Neutrophil (primary cell): ENCODE results near the gene PRKG1.

Experiments used
- H3K27ac ChIP-seq: fragments of 200-600 bp; sonication (generic); 2 replicates; pipeline ENCODE4 v1.5.1; 2016; ENCODE audit warnings: mild to moderate bottlenecking, moderate library complexity
- H3K27me3 ChIP-seq: fragments of 200-600 bp; sonication (generic); 2 replicates; pipeline ENCODE4 v1.6.0; 2016; ENCODE audit warnings: mild to moderate bottlenecking
- H3K36me3 ChIP-seq: fragments of 200-600 bp; sonication (generic); 2 replicates; pipeline ENCODE4 v1.5.1; 2017
- H3K4me1 ChIP-seq, 2 experiments: fragments of 200-600 bp in 1 of 2; sonication (generic) in 1 of 2; 1 replicate in 1 of 2; 2 replicates in 1 of 2; pipeline versions ENCODE4 v1.5.1 to v1.6.1; 2013 to 2016; ENCODE audit warnings: low read depth in 1 of 2, low read length in 1 of 2, mild to moderate bottlenecking in 1 of 2, moderate library complexity in 1 of 2; ENCODE audit not compliant: control insufficient read depth in 1 of 2, insufficient read depth in 1 of 2
- H3K4me3 ChIP-seq, 2 experiments: fragments of 200-600 bp in 1 of 2; sonication (generic) in 1 of 2; 1 replicate in 1 of 2; 2 replicates in 1 of 2; pipeline ENCODE4 v1.5.1; 2013 to 2016; ENCODE audit warnings: low read depth in 1 of 2, low read length in 1 of 2, mild to moderate bottlenecking in 1 of 2, moderate library complexity in 1 of 2
- H3K9me3 ChIP-seq: fragments of 200-600 bp; sonication (generic); 2 replicates; pipeline ENCODE4 v1.5.1; 2016
- CTCF ChIP-seq: fragments of 200-600 bp; sonication (generic); IDR thresholded peaks from 2 replicates; pipeline ENCODE4 v1.5.1; 2016; ENCODE audit warnings: antibody characterized with exemption

The PRKG1 gene

GRCh38 chr10:51228714-51229100 is 154.4 kb downstream of the PRKG1 start:
- Histone ChIP-seq H3K4me3 (no peak overlapping the region), H3K4me1 (no peaks in the 10 kb centered on the region), H3K27me3 (no peaks in the 10 kb centered on the region), H3K27ac (no peak overlapping the region), H3K36me3 (no peaks in the 10 kb centered on the region), H3K9me3 (no peaks in the 10 kb centered on the region)
- no peak for TF ChIP-seq CTCF

GRCh38 chr10:51230887-51231585 is 156.7 kb downstream of the PRKG1 start:
- TF ChIP-seq CTCF: no peak

GRCh38 chr10:51231754-51232153 is 157.5 kb downstream of the PRKG1 start:
- Histone ChIP-seq H3K4me1 (no peaks in the 10 kb centered on the region), H3K27me3 (no peaks in the 10 kb centered on the region), H3K9me3 (no peaks in the 10 kb centered on the region), H3K36me3 (no peaks in the 10 kb centered on the region), H3K27ac (no peak overlapping the region), H3K4me3 (no peak overlapping the region)
- TF ChIP-seq CTCF: no peak

More at GRCh38 chr10:51230887-51231585, 156.7 kb downstream of the PRKG1 start:
- Histone ChIP-seq H3K9me3 (no peaks in the 10 kb centered on the region), H3K27me3 (no peaks in the 10 kb centered on the region), H3K4me1 (no peaks in the 10 kb centered on the region), H3K4me3 (no peak overlapping the region), H3K36me3 (no peaks in the 10 kb centered on the region), H3K27ac (no peak overlapping the region)

- H3K27me3 ChIP-seq: no peaks in the 10 kb centered on the region
- no peaks in the 10 kb centered on the region for H3K4me1 ChIP-seq
- no peak overlapping the region for H3K27ac ChIP-seq
- TF ChIP-seq CTCF: no peak
- H3K9me3 ChIP-seq: no peaks in the 10 kb centered on the region
- no peaks in the 10 kb centered on the region for H3K36me3 ChIP-seq
- H3K4me3 ChIP-seq: no peak overlapping the region
Measured at GRCh38 chr10:51233337-51234100, 159.2 kb downstream of the PRKG1 start.

GRCh38 chr10:51235865-51236264 is 161.6 kb downstream of the PRKG1 start:
- H3K4me1 ChIP-seq: no peaks in the 10 kb centered on the region
- H3K9me3 ChIP-seq: no peaks in the 10 kb centered on the region
- no peaks in the 10 kb centered on the region for H3K27me3 ChIP-seq
- H3K36me3 ChIP-seq: no peaks in the 10 kb centered on the region
- no peak overlapping the region for H3K4me3 ChIP-seq
- no peak overlapping the region for H3K27ac ChIP-seq
- TF ChIP-seq CTCF: no peak
